Activated T-helper 1 cell treated with Interleukin-2 at 50 U/mL for 16 hours (primary cell): ENCODE data around the gene HDAC7.

Experiments
- DNase-seq: peaks from one replicate; pipeline ENCODE4 v3.0.0-alpha.2; 2020; ENCODE audit warnings: low read depth

HDAC7 gene

DNA sequence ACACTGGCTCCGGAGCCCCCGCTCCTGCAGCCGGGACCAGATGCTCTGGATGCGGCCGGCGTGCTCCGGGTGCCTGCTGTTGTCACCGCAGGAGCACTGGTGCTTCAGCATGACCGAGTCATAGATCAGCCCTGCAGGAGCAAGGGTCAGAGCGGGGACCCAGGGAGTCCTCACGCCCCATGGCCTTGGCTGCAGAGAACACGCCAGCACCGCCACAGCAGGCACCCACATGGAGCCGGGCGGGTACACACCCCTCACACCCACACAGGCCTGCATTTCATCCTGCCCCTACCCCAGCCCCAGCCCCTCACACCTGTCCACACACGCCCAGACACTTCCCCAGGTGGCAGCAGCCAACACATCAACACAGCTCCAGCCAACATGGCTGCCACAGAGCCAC is 27.8 kb downstream of the HDAC7 start:
- DNase-seq: no peak

GRCh38 chr12:47791351-47791746 is 28.4 kb downstream of the HDAC7 start:
- no peak for DNase-seq

DNA sequence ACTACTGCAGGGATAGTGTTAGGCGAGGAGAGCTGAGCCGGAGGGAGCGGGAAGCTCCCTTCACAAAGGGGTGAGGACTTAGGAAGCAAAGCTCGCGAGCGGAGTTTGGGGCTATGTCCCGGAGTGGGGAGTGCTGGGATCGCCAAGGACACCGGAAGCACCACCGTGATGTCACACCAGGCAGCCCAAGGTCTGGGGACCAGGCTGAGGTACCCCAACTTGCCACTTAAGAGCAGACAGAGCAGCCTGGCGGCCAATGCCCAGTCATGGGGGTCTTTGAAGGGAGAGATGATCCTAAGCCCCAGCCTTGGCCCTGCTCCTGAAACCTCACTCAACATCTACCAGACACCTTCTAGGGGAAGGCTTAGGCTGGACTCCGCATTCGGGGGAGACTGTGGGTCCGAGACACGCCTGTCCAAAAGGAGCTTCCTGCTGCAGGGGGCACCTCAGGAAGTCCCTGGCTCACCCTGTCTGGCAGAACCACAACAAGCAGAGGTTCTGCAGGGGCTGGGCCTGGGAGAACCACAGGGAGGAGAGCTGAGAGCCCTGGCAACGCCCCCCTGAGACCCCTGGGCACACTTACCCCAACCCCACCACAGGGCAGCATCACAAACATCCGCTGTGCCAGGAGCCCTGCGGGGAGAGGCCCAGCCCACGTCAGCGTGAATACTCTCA is 28.9 kb downstream of the HDAC7 start:
- no peak for DNase-seq

GRCh38 chr12:47789712-47790489 is 29.8 kb downstream of the HDAC7 start:
- DNase-seq: no peak

- DNase-seq: no peak
Measured at GRCh38 chr12:47789141-47789540, 30.6 kb downstream of the HDAC7 start.

- DNase-seq: no peak
Measured at GRCh38 chr12:47787596-47788319, 31.9 kb downstream of the HDAC7 start.

DNA sequence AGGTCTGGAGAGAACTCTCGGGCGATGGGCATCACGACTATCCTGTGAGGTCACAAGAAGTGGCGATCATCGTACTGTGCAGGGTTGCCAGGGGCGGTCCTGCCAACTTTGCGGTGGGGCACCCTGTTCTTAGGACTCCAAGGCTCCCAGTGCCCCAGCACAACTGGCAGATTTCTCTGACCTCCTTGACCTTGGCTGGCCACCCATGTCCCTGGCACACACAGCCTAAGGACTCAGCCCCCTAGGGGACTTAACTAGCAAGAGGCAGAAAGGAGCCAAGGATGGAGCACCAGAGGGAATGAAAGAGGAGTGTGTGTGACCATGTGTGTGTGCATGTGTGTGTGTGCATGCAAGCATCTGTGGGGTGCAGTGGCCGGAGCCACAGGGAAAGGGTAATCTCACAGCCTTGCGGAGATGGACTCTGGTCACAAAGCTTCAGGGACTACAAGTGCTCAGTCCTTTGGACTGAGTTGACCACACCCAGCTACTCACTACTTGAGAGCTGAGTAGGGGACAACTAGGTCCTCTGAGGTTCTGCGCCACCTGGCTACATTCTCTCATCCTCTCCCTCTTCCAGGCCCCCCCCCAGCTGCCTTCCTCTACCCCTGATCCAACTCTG is 32.9 kb downstream of the HDAC7 start:
- DNase-seq: no peak

DNA sequence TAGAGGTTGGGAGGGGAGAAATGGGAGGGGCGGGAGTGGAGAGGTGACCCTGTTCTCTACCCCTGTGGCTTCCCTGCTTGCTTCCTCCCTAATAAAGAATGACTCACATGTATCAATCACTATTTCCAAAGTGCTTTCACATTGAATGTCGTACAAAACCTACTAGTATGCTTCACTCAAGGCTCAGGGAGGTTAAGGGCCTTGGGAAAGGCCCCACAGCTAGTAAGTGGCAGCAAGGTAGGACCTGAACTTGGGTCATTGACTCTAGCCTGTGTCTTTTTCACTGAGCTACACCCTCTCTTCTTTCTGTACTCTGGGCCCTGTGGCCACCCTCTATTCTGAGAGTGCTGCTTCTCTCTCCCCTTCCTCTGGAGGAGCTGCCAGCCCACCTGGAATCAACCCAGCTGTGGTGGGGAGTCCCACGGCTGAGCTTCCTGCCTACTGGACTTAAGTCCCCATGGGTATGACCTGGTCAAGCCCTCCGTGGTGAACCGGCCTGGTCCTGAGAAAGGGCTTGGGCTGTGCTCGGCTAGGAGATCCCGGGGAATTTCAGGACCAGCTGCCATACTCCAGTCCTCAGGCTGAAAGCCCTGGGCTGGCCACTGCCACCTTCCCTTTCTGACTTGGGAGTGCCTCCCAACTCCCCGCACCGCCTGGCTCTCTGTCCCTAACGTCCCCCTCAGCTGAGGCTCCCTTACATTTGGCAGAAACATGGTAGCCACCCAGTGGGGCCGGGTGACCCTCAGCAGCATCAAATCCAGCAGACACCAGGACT is 33.6 kb downstream of the HDAC7 start:
- DNase-seq: no peak

DNA sequence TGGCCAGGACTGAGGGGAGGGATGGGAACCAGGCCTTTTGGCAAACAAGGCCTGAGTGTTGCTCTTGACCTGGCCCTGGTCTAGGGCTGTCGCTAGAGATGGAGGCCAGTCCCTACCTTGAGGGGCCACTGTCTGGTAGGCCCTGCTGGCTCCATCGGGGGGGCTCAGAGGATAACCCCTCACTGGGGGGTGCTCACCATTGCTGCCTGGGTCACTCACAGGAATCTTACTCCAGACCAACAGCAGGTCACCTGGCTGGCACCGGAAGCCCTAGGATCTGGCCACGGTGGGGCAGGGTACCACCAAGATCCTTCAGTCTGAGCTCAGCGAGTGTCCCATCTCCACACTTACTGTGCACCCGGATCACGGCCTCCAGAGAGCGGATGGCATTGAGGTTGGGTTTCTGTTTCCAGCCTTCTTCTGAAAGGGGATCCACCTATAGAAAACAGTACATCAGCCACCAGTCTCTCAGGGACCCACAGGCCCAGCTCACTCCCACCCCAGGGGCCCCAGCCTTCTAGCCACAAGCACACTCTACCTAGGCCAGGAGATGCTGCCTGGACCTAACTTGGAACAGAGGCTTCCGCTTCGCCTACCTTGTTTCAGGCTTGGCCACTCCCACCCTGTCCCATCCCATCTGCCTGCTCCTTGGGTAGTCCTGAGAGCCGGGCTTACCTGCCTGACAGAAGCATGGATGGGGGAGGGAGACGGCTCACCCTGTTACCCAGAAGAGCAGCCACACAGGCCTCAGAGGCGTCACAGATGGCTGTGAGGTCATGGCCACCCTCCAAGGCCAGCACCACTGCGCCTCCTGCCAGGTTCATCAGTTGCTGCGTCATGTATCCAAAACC is 34.4 kb downstream of the HDAC7 start:
- no peak for DNase-seq

DNA sequence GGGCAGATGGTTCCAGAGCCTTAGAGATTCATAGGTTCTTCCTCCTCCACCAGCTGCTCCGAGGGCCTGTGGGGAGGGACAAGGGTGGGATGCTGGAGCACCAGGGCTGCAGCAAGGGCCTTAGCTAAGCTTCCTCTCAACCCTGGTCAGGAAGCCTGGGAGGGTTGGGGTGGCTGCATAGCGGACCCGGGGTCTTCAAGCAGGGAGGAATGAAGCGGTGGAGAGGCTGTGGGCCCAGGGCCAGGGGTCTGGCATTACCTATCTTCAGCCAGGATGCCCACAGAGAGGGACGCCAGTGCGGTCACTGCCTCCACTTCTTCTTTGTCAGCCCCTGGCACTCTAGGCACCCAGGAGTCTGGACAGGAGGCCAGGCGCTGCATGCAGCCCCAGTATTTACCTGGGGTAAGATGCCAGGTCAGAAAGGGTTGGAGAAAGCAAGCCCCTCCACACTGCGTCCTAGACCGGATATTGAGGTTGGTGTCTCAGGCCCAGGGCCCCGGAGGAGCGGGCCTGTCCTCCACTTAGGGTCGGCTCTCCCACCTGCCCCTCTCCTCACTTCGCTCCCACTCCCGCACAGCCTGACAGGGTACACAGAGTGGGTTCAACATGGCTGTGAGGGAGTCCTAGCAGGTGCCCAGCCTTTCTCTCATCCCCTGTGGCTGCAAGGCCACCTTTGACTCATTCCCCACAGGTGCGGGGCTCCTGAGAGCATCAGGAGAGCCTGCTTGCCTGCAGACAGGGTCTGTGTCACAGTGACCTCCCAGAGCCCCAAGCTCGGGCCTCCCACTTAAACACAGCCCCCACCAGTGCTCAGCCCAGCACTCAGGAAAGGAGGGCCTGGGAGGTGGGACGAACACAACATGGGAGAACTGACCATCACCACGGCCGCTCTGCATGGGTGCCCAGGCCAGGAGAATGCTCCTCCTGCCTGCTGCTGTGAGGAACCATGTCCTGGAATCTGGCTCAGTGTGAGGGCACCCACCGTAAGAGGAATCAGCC is 35.6 kb downstream of the HDAC7 start:
- DNase-seq: no peak

GRCh38 chr12:47783024-47783755 is 36.5 kb downstream of the HDAC7 start:
- DNase-seq: no peak

DNA sequence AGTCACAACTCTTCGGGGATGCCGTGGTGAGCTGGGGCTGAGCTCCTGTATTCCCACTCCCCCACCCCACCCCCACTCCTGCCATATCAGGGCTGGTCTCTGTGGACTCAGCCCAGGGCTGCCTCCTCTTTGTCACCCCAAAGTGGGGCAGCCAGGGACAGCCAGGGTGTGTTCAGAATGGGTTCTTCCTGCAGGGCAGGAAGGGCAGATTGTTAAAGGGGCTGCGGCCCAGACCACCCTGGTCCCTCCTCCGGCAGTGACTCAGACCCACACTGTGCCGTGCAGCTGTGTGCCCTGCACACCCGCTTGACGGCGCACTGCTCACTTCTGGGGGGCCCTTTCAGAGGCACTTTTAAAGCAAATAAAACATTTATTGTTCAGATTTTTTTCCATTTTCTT is 37.3 kb downstream of the HDAC7 start:
- no peak for DNase-seq

DNA sequence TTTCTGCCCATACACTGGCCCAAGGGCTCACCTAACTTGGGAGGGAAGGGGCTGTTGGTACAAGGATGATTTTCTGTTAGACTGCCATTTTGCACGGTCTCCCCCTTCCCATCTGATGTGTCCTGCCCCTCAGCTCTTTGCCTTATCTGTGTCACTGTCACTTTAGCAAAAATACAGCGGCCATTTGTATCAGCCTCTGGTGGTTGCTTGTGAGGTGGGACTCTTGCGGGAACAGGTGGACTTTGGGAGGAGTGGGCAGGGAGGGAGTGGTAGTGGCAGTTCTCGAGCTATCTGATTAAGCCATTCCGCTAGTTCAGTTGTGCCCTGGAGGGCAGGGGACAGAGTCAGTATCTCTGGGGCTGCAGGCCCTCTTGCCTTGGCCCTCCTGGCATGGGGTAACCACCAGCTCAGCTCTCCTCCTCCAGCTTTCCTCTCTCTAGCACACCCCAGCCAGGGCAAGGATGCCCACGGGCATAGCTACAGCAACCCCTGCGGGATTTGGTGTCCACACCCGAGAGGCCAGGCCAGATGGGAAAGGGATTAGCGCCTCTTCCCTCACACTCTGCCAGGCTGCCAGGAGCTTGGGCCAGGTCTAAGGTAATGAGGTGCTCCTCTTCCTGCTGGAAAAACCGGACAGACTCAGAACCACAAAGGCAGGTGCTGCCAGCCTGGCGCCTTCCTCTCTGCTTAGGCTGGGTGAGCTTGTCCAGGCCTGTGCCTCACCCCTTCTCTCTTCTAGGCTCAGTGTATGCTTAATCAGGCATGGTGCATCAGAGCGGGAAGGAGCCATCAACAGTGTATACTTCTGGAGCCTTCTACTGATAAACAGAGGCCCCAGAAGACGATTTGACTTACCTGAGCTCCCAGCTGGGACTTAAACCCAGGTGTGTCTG is 38.0 kb downstream of the HDAC7 start:
- no peak for DNase-seq

DNA sequence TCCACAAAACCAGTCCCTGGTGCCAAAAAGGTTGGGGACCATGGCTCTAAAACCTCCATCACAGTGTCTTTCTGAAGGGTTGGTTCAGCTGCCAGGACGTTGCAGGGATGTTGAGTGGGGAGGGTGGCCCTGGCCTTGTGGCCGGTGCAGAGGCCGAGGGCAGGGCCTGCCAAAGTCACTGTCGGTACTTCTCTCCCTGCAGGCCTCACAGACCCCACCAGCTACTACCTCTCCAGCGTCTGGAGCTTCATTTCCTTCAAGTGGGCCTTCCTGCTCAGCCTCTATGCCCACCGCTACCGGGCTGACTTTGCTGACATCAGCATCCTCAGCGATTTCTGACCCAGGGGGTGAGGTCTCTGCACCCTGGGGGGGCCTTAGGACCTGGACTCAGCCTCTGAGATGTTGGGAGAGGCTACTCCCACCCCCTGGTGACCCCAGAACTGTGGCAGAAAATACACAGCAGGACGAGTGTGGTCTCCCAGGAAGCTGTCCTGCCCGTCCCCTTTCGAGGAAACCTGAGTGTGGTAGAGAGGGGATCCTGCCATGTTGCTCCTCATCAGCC is 39.7 kb downstream of the HDAC7 start:
- no peak for DNase-seq

- peak; percentile 86 for DNase-seq
Measured at GRCh38 chr12:47779301-47779942, 40.3 kb downstream of the HDAC7 start.

GRCh38 chr12:47778881-47779280 is 40.8 kb downstream of the HDAC7 start:
- no peak for DNase-seq
